ENCODE measurements around the gene GTPBP3. TPM values are rescaled to one million over a fixed set of nuclear protein-coding genes. Genes with fewer than 3 reads are reported as not detected.

Gene GTPBP3
- total RNA-seq, 1 experiment from 2014 or later, result 35.3 TPM

GRCh38 chr19:17389957-17390664 is 52.8 kb downstream of the GTPBP3 start:
- DNase-seq (ENCODE audit: low read depth, low spot score) (no peak), ATAC-seq (no peak)
- Histone ChIP-seq H3K36me3 (ENCODE audit: control insufficient read depth, insufficient read depth, low read length) (no peaks in the 10 kb centered on the region), H3K4me1 (ENCODE audit: control insufficient read depth, insufficient read depth, low read length) (peaks cover 5% of the 10 kb centered on the region), H3K9me3 (ENCODE audit: control insufficient read depth, insufficient read depth, low read depth, low read length) (no peaks in the 10 kb centered on the region; the same call in 1 of the 2 replicates), H3K4me3 (ENCODE audit: low read depth in 2 of 2, low read length in 2 of 2) (peak overlapping the region; percentile 63 to 75), H3K27me3 (ENCODE audit: control insufficient read depth, insufficient read depth, low read length) (no peaks in the 10 kb centered on the region), H3K27ac (ENCODE audit: low read length) (no peak overlapping the region)
- no TSS peak for BruUV-seq (replicated peaks)
- intact Hi-C loops (cut with micrococcal nuclease; ENCODE audit: unreplicated experiment) (loop anchor here (10.0 kb wide), 1 partner anchor 75 kb away; the partner anchor contains the start of gene NXNL1), in situ Hi-C loops (cut with HindIII; ENCODE audit: low pct_unique_long_range_greater_than_20kb, low sequenced_read_pairs) (no loop called here)
- CTCF ChIA-PET, result interaction anchor here (0.7 to 2.1 kb wide), 2 partner anchors 52 to 97 kb away, joined by 5 to 10 read pairs; no protein-coding TSS in a partner anchor
- TF ChIP-seq TCF7L2 (IDR thresholded peaks at IDR 0.05; ENCODE audit: low read depth, low read length) (no peak), REST (IDR thresholded peaks at IDR 0.05; ENCODE audit: insufficient read depth in 1 of 2, low read depth in 2 of 2, low read length in 1 of 2) (no peak), SIN3A (IDR thresholded peaks at IDR 0.05; ENCODE audit: borderline replicate concordance, insufficient read depth, low read depth, low read length) (no peak), POLR2AphosphoS5 (IDR thresholded peaks at IDR 0.05; ENCODE audit: low read depth, low read length) (no peak)
- TF ChIP-seq, protein P1, sequence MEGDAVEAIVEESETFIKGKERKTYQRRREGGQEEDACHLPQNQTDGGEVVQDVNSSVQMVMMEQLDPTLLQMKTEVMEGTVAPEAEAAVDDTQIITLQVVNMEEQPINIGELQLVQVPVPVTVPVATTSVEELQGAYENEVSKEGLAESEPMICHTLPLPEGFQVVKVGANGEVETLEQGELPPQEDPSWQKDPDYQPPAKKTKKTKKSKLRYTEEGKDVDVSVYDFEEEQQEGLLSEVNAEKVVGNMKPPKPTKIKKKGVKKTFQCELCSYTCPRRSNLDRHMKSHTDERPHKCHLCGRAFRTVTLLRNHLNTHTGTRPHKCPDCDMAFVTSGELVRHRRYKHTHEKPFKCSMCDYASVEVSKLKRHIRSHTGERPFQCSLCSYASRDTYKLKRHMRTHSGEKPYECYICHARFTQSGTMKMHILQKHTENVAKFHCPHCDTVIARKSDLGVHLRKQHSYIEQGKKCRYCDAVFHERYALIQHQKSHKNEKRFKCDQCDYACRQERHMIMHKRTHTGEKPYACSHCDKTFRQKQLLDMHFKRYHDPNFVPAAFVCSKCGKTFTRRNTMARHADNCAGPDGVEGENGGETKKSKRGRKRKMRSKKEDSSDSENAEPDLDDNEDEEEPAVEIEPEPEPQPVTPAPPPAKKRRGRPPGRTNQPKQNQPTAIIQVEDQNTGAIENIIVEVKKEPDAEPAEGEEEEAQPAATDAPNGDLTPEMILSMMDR (IDR thresholded peaks at IDR 0.05), result no peak
- POLR2A ChIA-PET, result no interaction called here

DNA sequence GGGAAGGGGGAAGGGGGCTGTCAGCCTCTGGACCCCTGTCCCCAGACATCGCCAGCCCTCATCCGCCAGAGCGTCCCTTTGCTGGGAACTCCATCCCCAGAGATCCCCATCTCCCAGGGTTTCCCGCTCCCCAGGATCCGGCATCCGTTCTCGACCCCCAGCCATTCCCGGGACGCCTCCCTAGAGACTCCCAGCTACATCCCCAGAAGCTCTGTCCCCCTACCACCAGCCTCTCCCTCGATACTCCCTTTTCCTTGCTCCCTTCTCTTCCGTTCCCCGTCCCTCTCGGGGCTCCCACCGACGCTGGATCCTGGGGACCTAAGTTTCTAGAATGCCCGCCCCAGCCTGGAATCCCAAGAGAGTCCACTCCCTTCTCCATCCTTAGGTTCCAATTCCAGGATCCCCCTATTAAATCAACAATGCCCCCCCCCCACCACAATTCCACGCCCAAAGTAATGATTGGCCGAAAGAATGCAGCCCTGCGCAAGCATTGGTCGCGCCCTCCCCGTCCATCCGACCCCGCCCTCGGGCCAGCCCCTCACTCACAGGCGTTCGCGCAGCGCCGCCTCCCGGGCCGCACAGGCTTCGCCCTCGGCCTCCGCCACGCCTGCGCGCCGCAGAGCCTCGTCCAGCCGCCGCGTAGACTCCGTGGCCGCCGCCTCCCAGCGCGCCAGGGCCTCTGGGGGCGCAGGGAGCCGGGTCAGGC is 53.5 kb downstream of the GTPBP3 start:
- BruUV-seq (replicated peaks), result no TSS peak
- Histone ChIP-seq H3K4me3 (ENCODE audit: low read depth in 2 of 2, low read length in 2 of 2) (peak overlapping the region; percentile 63 to 75), H3K27me3 (ENCODE audit: control insufficient read depth, insufficient read depth, low read length) (no peaks in the 10 kb centered on the region), H3K27ac (ENCODE audit: low read length) (no peak overlapping the region), H3K4me1 (ENCODE audit: control insufficient read depth, insufficient read depth, low read length) (peaks cover 5% of the 10 kb centered on the region), H3K9me3 (ENCODE audit: control insufficient read depth, insufficient read depth, low read depth, low read length) (no peaks in the 10 kb centered on the region; the same call in 1 of the 2 replicates), H3K36me3 (ENCODE audit: control insufficient read depth, insufficient read depth, low read length) (no peaks in the 10 kb centered on the region)
- CTCF ChIA-PET, result interaction anchor here (0.6 to 2.1 kb wide), 3 partner anchors 40 to 98 kb away, joined by 3 to 10 read pairs (median 3); no protein-coding TSS in a partner anchor
- TF ChIP-seq, protein P1 (IDR thresholded peaks at IDR 0.05), result peak; percentile 86
- TF ChIP-seq POLR2AphosphoS5 (IDR thresholded peaks at IDR 0.05; ENCODE audit: low read depth, low read length), result no peak
- TF ChIP-seq REST (IDR thresholded peaks at IDR 0.05; ENCODE audit: insufficient read depth in 1 of 2, low read depth in 2 of 2, low read length in 1 of 2), result no peak
- ATAC-seq (peak; percentile 99), DNase-seq (ENCODE audit: low read depth, low spot score) (no peak)
- intact Hi-C loops (cut with micrococcal nuclease; ENCODE audit: unreplicated experiment), result loop anchor here (10.0 kb wide), 1 partner anchor 74 kb away; the partner anchor contains the start of gene NXNL1
- in situ Hi-C loops (cut with HindIII; ENCODE audit: low pct_unique_long_range_greater_than_20kb, low sequenced_read_pairs), result no loop called here
- POLR2A ChIA-PET, result no interaction called here

Data from Panc1 (cell line).